ENCODE measurements around the gene METRNL.
"Not testable (repeated sequence)": the region's sequence is repeated elsewhere in the genome, so short reads cannot be mapped to it uniquely, and the experiment has no call there.

METRNL gene

DNA sequence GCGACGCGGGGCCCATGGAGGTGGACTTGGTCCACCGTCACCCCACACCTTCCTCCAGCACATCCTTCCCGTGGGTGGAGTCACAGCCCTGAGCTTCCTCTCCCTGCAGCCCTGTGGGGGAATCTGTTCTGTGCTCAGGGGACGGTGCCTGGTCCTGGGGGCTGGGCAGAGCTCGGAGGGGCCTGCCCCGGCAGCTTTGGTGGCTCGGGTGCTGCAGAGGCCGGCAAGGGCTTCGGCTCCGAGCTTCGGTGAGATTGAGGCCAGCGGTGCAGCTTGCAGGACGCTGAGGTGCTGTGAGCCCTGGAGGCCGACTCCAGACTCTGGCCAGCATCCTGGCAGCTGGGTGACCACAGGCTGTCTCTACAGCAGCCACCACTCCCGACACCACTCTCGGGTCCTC, 36.4 kb downstream of the METRNL start:
- TF ChIP-seq, protein P1, sequence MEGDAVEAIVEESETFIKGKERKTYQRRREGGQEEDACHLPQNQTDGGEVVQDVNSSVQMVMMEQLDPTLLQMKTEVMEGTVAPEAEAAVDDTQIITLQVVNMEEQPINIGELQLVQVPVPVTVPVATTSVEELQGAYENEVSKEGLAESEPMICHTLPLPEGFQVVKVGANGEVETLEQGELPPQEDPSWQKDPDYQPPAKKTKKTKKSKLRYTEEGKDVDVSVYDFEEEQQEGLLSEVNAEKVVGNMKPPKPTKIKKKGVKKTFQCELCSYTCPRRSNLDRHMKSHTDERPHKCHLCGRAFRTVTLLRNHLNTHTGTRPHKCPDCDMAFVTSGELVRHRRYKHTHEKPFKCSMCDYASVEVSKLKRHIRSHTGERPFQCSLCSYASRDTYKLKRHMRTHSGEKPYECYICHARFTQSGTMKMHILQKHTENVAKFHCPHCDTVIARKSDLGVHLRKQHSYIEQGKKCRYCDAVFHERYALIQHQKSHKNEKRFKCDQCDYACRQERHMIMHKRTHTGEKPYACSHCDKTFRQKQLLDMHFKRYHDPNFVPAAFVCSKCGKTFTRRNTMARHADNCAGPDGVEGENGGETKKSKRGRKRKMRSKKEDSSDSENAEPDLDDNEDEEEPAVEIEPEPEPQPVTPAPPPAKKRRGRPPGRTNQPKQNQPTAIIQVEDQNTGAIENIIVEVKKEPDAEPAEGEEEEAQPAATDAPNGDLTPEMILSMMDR (conservative IDR thresholded peaks at IDR 0.05; ENCODE audit: low read depth), result no peak
- H3K27ac ChIP-seq, result no peak overlapping the region
- DNase-seq (ENCODE audit: low spot score), result no peak
- ChIA-PET POLR2A (ENCODE audit: low non-redundant PET) (no interaction called here), CTCF (no interaction called here)

DNA sequence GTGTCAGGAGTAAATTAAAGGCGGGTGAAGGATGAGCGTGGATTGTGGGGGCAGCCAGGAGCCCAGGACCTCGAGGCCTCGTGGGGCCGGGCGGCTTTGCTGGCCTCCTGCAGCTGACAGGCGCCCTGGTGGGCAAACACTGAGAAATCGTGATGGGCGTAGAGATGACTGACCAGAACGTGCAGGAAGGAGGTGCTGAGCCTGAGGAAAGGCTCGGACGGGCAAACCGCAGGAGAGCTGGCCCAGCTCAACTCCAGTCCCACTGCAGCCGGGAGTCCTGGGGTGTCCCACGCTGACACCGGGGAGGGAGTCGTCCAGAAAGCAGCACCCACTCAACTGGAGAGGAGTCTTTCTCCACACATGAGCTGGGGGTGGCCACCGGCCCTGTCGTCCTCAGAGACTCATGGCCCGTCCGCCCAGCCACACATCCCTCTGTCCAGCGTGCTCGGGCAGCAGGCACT, 36.9 kb downstream of the METRNL start:
- DNase-seq (ENCODE audit: low spot score), result no peak
- H3K27ac ChIP-seq, result no peak overlapping the region
- CTCF ChIA-PET, result no interaction called here
- TF ChIP-seq, protein P1 (conservative IDR thresholded peaks at IDR 0.05; ENCODE audit: low read depth), result no peak
- POLR2A ChIA-PET (ENCODE audit: low non-redundant PET), result no interaction called here

- TF ChIP-seq, protein P1 (conservative IDR thresholded peaks at IDR 0.05; ENCODE audit: low read depth), result no peak
- H3K27ac ChIP-seq, result no peak overlapping the region
- ChIA-PET POLR2A (ENCODE audit: low non-redundant PET) (no interaction called here), CTCF (no interaction called here)
- DNase-seq (ENCODE audit: low spot score), result no peak
Measured at GRCh38 chr17:83116783-83117555, 37.6 kb downstream of the METRNL start.

- CTCF ChIA-PET, result no interaction called here
- no peak overlapping the region for H3K27ac ChIP-seq
- POLR2A ChIA-PET (ENCODE audit: low non-redundant PET), result no interaction called here
- TF ChIP-seq, protein P1 (conservative IDR thresholded peaks at IDR 0.05; ENCODE audit: low read depth), result no peak
- no peak for DNase-seq (ENCODE audit: low spot score)
Measured at GRCh38 chr17:83117583-83117982, 38.2 kb downstream of the METRNL start.

DNA sequence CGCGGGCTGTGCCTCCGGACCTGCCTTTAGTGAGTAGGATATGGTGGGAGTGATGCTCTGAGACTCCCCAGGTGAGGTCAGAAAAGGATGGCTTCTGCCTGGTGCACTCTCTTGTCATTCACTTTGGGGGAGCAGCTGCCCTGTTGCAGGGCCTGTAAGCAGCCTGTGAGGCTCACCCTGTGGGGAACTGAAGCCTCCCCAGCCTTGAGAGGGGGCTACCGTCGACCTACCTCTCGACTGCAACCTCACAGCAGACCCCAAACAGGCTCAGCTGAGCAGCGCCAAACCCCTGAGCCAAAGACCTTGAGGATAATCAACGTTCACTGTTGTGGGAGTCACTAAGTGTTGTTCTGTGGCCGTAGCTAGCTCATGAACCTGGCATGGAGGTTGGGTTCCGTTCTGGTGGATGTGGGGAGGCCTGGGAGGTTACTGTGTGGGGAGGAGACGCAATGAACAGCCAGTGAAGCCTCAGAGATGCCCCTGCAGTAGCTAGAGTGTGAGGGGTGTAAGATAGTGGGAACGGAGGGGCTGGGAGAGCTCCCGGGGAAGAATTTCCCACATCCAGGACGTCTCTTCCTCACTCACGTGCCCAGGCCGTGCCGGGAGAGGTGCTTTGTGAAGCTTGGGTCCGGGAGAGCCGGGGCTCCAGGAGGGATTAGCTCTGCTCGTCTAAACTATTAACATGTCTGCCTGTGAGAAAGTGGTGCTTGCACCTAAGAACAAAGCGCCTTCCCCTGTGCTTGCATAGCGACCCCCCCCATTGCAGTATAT, 38.8 kb downstream of the METRNL start:
- ChIA-PET POLR2A (ENCODE audit: low non-redundant PET) (interaction anchor here (0.5 kb wide), 1 partner anchor 51 kb away, joined by 3 read pairs; no protein-coding TSS in a partner anchor), CTCF (no interaction called here)
- no peak for DNase-seq (ENCODE audit: low spot score)
- TF ChIP-seq, protein P1 (conservative IDR thresholded peaks at IDR 0.05; ENCODE audit: low read depth), result no peak
- H3K27ac ChIP-seq, result no peak overlapping the region

- CTCF ChIA-PET, result no interaction called here
- DNase-seq (ENCODE audit: low spot score), result no peak
- POLR2A ChIA-PET (ENCODE audit: low non-redundant PET), result no interaction called here
Measured at GRCh38 chr17:83119987-83120864, 40.8 kb downstream of the METRNL start.

DNA sequence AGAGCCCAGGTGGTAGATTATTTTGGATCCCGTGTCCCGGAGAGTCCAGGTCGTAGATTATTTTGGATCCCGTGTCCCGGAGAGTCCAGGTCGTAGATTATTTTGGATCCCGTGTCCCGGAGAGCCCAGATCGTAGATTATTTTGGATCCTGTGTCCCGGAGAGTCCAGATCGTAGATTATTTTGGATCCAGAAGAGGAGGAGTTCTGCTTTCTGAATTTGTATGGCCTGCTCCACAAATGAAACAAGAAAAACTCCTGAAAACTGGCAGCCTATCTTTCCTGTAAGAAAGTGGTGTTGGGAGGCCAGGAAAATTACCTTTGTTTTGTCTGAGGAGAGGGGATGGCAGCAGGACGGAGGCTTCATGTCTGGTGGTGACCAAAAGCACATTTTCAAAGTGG, 42.1 kb downstream of the METRNL start:
- DNase-seq (ENCODE audit: low spot score); CTCF ChIA-PET; H3K27ac ChIP-seq; POLR2A ChIA-PET (ENCODE audit: low non-redundant PET): not testable (repeated sequence)

More at GRCh38 chr17:83119987-83120864, 40.8 kb downstream of the METRNL start:
- H3K27ac ChIP-seq, result no peak overlapping the region
- TF ChIP-seq, protein P1 (conservative IDR thresholded peaks at IDR 0.05; ENCODE audit: low read depth), result no peak
